ENCODE results near the gene RBFOX2. TPM values are rescaled to one million over a fixed set of nuclear protein-coding genes. Genes with fewer than 3 reads are reported as not detected.

RBFOX2 gene
- total and polyA plus RNA-seq, 2 donors (not counting 1 experiment from before 2014, with no cell fraction given), result 173 to 190 TPM

DNA sequence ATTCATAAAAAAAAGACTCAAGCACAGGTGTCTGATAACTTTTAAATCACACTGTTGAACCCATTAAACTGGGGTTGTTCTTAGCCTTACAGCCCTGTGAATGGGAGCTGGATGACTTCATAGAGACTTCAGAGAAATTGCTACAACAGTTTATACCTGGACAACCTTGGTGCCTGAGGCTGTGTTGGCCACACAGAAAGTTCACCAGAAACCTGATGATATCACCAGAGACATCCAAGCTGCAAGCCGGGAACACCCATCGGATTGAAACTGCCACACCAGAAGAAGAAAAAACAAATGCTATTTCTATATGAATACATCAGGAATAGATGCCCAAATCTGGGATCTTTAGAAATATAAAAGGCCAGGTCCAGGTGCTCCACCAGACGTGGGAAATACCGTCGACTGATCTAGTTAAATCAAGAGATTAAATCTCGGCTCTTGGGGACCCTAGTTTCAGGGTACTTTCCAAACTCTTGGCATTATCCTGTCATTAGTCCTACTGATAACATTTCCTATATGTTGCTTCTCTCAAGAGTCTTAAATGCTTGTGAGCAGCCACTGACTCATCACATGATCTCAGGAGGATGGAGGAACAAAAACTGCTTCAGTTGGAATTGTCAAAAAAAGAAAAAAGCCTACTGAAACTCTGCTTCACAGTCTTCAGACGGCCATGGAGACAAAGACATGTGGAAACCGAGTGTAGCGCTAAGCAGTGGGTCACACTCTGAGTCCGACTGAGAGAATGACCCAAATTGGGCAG is 339.5 kb downstream of the RBFOX2 start:
- H3K9me3 ChIP-seq (ENCODE audit: control insufficient read depth, insufficient read depth, low read depth, low read length), result no peaks in the 10 kb centered on the region
- H3K4me1 ChIP-seq (ENCODE audit: control insufficient read depth, extremely low read depth, insufficient read depth, low read length), result no peaks in the 10 kb centered on the region
- no peaks in the 10 kb centered on the region for H4K20me1 ChIP-seq (ENCODE audit: control insufficient read depth, extremely low read depth, insufficient read depth, low read length)
- no peak overlapping the region for H3K4me2 ChIP-seq (ENCODE audit: extremely low read depth, insufficient read depth, low read length)
- no peak overlapping the region for H3K27ac ChIP-seq (ENCODE audit: insufficient read depth, low read length)
- H3K36me3 ChIP-seq (ENCODE audit: control insufficient read depth, insufficient read depth, low read length), result no peaks in the 10 kb centered on the region
- H3K4me3 ChIP-seq (replicated peaks in 1 of 4; ENCODE audit: control extremely low read depth in 1 of 4, insufficient read depth in 1 of 4, low read depth in 3 of 4, low read length in 4 of 4), result no peak overlapping the region
- H3K27me3 ChIP-seq (ENCODE audit: control insufficient read depth, insufficient read depth, low read length), result no peaks in the 10 kb centered on the region
- H3K9ac ChIP-seq (ENCODE audit: insufficient read depth, low read length), result no peak overlapping the region
- H3K79me2 ChIP-seq (ENCODE audit: control insufficient read depth, insufficient read depth, low read length), result no peaks in the 10 kb centered on the region
- TF ChIP-seq, protein P1, sequence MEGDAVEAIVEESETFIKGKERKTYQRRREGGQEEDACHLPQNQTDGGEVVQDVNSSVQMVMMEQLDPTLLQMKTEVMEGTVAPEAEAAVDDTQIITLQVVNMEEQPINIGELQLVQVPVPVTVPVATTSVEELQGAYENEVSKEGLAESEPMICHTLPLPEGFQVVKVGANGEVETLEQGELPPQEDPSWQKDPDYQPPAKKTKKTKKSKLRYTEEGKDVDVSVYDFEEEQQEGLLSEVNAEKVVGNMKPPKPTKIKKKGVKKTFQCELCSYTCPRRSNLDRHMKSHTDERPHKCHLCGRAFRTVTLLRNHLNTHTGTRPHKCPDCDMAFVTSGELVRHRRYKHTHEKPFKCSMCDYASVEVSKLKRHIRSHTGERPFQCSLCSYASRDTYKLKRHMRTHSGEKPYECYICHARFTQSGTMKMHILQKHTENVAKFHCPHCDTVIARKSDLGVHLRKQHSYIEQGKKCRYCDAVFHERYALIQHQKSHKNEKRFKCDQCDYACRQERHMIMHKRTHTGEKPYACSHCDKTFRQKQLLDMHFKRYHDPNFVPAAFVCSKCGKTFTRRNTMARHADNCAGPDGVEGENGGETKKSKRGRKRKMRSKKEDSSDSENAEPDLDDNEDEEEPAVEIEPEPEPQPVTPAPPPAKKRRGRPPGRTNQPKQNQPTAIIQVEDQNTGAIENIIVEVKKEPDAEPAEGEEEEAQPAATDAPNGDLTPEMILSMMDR (conservative IDR thresholded peaks at IDR 0.05 in 1 of 2, IDR thresholded peaks at IDR 0.05 in 1 of 2; ENCODE audit: low read depth in 1 of 2, low read length in 2 of 2), result no peak
- no peak for TF ChIP-seq EZH2 (IDR thresholded peaks at IDR 0.05; ENCODE audit: low read length, missing control alignments)
- peak in 1 of 2 donors; percentile 6 for DNase-seq (ENCODE audit: low read depth in 2 of 2)
- H2AFZ ChIP-seq (ENCODE audit: low read length), result no peak overlapping the region

Other genes starting within 250 kb of the RBFOX2 start
- 32.4 and 42.3 TPM in 2 replicates for gene APOL3, start 131.9 kb upstream of the RBFOX2 start, total RNA-seq
- 15.6 and 22.5 TPM in 2 replicates for gene APOL3, start 131.9 kb upstream of the RBFOX2 start, polyA plus RNA-seq
- 2.0 and 2.1 TPM in 2 replicates for gene APOL4, start 173.0 kb upstream of the RBFOX2 start, total RNA-seq
- 0.31 and 0.69 TPM in 2 replicates for gene APOL4, start 173.0 kb upstream of the RBFOX2 start, polyA plus RNA-seq
- gene APOL2, start 210.7 kb upstream of the RBFOX2 start, total RNA-seq, result 36.2 and 49.5 TPM in 2 replicates
- 29.2 and 38.0 TPM in 2 replicates for gene APOL2, start 210.7 kb upstream of the RBFOX2 start, polyA plus RNA-seq
- gene APOL1, start 224.3 kb upstream of the RBFOX2 start, total RNA-seq, result 44.2 and 80.3 TPM in 2 replicates
- gene APOL1, start 224.3 kb upstream of the RBFOX2 start, polyA plus RNA-seq, result 24.6 and 40.0 TPM in 2 replicates

All from fibroblast of lung (primary cell).